GM12873 (cell line): ENCODE measurements around the gene GOLT1A.

Experiments
- CTCF ChIP-seq: IDR thresholded peaks from 2 replicates; pipeline ENCODE4 v1.5.1; 2012; ENCODE audit warnings: low read depth, mild to moderate bottlenecking, moderate library complexity, low read length, control low read depth; ENCODE audit not compliant: insufficient read depth; ENCODE audit errors: missing control alignments

GOLT1A gene

GRCh38 chr1:204227996-204228785 lies 14.4 kb upstream of the GOLT1A start:
- TF ChIP-seq CTCF = no peak

DNA sequence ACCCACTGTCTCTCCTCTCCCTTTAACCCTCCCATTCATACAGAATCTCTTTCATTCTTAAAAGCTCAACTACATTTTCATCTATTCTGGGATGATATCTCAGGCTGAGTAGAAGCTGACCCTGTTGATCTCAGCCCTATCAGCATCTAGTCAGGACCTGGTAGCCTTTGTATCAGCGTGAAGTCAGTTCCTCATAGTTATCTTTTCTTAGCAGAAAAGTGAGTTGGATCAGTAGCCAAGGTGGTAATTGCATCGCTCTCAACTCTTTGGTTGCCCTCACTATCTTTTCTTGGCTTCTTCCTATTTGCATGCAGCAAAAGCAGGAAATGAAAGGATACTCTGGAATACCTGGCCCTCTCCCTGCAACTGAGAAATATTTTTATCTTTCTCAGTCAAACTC lies 13.6 kb upstream of the GOLT1A start:
- TF ChIP-seq CTCF = no peak

DNA sequence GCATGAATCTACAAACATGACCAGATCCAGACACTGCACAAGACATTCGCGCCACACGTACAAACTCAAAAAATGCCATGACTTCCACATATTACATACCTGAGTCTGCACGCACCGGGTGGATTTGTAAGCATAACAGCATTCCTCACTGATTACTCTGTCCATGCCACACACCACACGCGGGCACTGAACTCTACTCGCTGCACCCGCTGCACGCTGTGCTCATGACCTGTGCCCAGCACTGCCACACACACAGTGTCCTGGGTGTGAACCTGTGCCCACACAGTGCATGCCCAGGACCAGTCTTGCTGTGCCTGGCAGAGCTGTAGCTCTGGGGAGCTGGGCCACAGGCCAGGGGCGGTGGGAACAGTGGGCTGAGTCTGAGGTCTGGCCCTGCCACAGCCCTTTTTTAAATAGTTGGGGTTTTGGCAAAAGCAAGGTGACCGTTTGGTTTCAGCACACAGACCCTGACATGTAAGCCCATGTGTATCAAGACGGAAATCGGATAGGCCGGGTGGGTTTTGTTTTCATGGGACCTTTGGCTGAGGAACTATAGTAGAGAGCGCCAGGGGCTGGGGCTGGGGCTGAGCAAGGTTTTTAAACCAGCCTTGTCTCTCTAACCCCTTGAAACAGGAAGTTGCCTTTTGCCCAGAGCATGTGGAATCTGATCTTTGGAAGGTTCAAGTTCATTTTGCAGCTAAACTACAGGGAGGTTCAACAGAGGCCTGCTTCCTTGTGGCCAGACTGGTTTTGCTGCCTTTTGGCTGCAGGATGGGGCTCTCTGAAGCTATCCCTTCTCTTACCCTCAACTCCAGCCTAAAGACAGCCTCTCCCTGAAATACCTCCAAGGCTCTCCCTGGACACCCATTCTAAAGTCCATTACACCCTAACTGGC lies 12.3 kb upstream of the GOLT1A start:
- no peak for TF ChIP-seq CTCF

- TF ChIP-seq CTCF = no peak
These were observed 10.9 kb upstream of the GOLT1A start for GRCh38 chr1:204224655-204225054.

DNA sequence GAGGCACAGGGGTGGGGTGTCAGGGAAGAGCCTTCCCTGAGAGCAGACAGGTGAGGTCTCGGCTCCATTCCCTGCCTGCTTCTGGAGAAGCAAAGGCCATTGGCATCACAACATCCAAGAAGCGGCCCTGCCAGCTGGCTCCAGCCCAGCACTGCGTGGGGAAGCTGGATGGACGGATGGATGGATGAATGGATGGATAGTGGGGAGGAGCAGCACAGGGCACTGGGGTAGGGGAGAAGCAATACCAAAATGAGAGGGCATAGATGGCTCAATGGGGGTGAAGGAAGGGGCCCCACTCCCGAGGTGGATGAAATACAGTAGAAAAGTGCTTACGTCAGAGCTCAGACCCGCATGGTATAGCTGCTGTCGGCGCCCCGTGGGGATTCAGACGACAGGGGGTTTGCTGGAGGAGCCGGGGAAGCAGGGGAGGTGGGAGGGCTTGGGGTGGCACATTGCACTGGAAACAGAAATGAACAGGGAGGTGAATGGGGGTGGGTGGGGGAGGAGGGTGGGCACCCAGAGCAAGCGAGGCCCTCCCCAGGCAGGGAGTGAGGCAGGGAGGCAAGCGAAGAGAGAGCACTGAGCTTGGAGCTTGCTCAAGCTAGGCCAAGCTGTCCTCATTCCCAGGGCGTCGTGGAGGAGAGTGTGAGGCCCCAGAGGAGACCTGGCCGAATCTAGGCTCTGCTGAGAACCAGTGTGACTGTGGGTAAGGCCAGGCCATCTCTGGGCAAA lies 9.5 kb upstream of the GOLT1A start:
- no peak for TF ChIP-seq CTCF

DNA sequence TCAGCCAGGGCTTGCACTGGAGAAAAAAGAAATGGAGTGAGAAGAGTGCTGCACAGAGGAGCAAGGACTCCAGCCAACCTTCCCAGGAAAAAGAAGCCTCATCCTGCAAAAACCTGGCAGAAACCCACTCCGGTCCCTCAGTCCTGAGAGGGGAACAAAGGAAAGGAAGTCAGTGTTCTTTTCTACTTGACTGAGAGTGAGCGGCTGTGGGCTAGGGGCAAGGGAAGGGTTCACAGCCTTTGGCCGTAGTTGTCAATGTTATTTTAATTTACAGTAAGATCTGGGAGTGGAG lies 8.9 kb upstream of the GOLT1A start:
- no peak for TF ChIP-seq CTCF
